UCSD-AML1 (cell line): ENCODE measurements around the gene FYN.
"Not testable (repeated sequence)": the region's sequence is repeated elsewhere in the genome, so short reads cannot be mapped to it uniquely, and the experiment has no call there.

Experiments
- DNase-seq: peaks from one replicate; lab custom pipeline; 2025; ENCODE audit not compliant: unreplicated experiment; lab: John Stamatoyannopoulos, UW

The FYN gene

DNA sequence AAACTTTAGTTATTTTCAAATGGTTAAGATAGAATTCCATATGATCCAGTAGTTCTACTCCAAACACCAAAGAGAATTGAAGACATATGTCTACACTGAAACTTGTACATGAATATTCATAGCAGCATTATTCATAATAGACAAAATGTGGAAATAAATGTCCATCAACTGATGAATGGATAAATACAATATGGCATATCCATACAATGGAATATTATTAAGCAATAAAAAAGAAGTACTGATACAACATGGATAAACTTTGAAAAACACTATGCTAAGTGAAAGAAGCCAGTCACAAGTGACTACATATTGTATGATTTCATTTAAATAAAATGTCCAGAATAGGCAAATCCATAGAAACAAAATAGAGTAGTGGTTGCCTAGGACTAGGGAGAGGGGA, 234.0 kb downstream of the FYN start:
- no peak for DNase-seq

DNA sequence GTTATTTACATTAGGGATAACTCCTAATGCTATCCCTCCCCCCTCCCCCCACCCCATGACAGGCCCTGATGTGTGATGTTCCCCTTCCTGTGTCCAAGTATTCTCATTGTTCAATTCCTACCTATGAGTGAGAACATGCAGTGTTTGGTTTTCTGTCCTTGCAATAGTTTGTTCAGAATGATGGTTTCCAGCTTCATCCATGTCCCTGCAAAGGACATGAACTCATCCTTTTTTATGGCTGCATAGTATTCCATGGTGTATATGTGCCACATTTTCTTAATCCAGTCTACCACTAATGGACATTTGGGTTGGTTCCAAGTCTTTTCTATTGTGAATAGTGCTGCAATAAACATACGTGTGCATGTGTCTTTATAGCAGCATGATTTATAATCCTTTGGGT, 238.3 kb downstream of the FYN start:
- not testable (repeated sequence) for DNase-seq

DNA sequence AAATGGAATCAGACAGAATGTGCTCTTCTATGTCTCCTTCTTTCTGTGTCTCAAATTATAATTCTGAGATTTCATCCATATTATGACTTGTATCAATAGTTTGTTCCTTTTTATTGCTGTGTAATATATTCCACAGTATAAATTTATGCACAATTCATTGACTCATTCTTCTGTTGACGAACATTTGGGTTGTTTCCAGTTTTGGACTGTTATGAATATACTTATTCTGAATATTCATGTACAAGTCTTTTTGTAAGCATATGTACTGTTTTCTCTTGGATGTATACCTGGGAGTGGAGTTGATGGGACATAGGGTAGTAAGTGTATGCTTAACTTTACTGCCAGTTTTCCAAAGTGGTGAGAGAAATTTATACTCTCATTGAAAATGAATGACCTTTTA, 239.4 kb downstream of the FYN start:
- DNase-seq = no peak

DNA sequence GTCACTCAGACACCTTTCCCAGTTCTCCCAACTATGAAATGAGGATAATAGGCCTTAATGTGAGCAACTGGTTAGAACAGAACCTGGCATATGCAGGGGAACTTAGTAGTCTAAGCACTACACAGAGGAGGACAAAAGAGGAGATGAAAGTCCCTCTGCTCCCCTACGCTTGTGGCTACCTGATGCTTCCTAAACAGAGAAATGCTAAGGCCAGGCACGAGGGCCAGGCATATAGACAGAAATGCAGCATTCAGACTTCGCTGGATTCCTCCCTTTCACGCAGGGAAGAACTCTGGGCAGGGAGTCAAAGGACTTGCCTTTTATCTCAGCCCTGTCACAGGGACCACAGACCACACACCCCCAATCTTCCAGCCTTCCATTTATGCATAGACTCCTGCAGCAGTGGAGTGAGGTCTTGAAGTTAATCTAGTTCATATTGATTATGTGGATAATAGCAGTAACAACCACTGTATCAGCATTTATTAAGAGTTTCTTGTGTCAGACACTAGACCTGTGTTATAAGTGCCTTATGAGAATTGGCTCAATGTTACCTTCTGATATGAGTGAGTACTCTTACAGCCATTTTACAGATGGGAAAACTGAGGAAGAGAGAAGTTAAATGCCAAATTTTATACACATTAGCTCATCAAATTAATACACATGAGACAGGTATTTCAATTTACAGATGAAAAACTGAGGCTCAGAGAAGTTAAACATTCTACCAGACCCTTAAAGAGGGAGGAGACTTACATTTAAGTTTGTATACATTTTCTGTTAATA, 240.6 kb downstream of the FYN start:
- no peak for DNase-seq

DNA sequence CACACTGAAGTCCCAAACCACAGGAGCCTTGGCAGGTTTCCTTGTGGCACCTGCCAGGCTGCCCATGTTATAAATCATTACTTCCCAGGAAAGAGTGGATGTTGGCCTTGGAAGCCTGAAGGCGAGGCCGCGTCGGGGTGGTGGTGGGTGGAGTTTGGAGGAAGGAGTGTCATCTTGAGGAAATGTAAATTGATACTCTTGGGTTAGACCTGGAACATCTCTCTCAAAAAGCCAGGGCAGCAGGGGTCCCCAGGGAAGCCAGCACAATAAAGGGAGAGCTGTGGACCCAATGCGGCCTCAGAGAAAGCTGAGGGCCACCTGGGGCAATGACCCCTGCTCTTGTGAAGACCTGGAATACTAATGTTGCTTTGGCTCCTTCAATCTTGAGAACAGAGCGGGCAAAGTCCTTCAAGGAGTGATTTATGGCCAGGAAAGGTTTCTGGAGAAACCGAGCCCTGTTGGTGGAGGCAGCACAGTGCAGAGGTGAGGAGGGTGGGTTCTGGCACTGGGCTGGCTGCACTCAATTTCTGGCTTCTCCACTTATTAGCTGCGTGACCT, 241.3 kb downstream of the FYN start:
- DNase-seq = no peak

DNA sequence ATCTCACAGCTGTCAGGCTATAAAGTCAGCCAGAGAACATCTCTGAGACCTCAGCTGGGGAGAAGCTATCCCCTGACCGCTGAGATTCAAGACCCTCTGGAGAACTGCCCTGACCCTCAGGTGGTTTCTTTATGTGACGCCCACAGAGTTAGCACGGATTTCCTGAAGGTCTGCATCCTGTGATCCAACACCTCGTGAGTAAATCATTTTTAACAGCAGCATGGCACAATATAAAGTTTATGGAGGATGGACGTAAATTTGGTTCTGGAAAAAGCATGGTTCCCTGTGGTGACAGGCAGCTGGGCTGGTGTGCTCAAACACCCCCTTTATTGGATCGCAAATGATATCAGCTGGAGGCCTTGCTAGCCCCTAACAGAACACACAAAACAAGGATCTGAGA, 242.2 kb downstream of the FYN start:
- DNase-seq = no peak

DNA sequence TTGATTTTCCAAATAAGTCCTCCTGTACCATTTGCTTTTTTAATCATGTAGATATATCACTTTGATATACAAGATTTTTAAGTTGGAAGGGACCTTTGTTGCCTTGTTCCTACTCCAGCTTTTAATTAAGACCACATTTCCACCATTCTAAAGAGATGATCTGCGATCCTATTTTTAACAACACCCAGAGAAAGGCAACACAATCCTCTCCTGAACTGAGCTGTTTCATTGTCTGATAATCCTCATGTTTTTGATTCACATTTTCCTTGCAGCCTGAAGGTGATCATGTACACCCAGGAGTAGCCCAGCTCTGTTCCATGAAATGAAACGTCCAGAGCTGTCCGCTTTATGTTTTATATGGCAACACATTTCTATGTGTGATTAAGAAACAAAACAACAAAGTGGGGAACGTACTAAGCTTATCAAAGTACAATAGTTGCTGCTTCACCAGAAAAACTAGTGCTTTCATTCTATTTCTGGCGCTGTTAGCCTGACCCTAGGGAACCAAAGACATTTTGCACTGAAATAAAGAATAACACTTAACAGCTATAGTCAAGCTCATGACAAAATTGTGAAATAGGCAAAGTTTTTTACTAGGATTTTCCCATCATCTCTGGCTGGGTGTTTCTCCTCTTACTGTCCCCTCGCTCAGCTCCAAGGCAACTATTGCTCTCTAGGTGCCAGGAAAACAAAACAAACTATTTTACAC, 245.0 kb downstream of the FYN start:
- DNase-seq = no peak

DNA sequence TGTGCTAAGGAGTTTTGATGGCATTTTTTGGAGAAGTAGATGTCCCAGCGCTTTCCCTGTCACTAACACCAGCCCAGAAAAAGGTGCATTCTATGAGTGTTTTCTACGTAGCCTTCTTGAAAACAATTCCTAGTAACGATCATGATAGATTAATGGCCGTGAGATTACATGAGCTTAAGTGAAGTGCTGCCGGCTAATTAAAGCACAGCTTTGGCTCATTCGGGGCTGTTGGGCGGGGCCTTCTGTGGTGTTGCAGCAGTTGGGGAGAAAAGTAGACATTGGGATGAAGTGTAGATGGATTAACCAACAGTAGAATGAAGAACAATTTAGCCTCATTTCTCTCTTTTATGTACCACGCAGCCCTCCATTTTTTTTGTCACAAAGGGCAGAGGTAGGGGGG, 246.8 kb downstream of the FYN start:
- DNase-seq = no peak

DNA sequence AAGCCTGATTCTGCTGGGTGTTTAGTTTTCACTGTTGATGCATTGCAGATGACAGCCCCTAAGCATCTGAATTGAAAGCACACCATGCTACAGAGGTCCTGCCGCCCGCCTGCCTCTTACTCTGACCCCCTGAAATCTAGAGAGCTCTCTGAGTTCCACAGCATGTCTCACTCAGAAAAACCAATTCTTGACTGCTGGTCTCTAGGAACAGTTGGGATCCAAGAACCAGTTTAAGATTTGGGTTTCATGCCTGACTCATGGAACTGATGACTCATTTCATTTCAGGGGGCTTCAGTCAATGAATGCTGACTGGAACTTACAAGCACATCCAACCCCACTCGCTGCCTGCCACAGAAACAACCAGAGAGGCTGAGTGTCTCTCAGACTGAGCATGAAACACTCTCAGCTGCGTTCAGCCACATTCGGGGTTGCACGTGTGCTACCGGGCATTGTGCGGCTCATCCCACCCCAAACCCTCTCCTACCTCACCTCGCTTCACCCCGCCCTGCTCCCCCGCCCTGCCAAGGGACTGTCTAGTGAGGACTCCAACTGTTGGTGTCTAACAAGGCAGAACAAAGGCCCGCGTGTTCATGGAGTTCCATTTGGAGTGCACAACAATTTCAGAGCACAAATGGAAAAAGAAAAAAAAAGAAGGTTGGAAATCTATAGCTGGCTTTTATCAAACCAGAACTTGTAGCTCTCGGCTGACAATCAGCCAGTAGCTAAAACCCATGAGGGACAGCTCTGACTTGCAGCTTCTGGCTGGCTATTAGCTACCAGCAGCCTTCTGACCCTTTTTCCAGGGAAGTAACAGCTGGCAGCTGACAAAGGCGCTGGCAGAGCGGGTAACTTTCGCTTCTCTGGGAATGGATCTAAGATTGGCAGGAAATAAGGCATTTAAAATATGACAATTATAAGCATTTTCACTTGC, 247.5 kb downstream of the FYN start:
- DNase-seq = no peak

DNA sequence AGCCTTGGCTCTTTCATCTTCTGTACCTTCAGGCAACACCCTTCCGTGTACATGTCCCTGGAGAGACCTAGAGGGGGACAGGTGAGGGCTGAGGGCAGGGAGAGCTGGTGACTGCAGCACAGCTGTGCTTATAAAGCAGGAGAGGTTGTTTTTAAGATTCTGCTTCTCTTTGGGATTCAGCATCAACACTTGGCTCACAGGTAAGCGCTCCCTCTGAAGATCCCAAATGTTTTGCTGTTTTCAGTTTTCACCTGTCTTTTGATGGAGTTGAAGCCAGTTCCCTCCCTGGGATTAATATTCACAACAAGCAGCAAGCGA, 248.2 kb downstream of the FYN start:
- no peak for DNase-seq

DNA sequence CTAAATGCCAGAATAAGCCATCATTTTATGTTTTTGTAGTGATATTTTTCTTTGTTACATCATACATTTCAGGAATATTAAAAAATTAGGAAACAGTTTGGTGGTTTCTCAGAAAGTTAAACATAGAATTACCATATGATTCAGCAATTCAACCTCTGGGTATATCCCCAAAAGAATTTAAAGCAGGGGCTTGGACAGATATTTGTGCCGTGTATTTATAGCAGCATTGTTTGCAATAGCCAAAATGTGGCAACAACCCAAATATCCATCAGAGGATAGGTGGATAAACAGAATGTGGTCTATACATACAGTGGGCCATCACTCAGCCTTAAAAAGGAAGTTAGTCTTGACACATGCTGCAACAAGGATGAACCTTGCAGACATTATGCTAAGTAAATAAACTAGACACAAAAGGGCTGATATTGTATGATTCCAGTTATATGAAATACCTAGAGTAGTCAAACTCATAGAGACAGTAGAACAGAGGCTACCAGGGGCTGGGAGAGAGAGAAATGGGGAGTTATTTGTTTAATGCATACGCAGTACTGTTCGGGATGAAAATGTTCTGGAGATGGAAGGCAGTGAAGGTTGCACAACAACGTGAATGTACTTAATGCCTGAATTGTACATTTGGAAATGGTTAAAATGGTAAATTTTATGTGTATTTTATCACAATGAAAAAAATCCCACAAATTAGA, 248.7 kb downstream of the FYN start:
- no peak for DNase-seq

DNA sequence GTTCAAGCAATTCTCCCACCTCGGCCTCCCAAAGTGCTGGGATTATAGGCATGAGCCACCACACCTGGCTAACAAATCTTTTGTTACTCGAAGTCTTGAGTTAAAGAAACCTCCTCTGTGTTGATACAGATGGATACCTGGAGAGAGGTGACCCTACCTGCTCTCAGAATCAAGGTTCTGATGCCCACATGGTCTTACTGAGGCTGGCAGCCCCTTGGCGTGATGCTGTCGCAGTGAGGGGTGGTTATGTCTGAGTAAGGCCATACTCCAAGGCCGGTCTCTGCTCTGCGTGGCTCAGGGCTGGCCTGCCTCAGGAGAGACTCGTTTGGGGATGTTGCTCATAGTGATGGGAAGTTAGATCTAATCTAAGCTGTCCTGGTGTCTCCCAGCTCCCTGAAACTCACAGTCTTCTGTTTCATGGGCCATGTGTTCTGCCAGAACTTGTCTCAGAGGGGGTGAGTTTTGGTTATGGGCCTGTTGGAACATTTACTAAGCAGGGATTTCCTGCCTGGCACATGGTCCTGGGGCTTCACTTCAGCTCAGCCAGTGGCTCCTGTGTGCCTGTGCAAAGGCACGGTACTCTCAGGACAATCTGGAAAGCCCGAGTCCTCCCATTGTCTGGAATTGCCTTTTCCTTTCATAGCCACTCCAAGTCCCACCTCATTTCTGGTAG, 250.1 kb downstream of the FYN start:
- no peak for DNase-seq

DNA sequence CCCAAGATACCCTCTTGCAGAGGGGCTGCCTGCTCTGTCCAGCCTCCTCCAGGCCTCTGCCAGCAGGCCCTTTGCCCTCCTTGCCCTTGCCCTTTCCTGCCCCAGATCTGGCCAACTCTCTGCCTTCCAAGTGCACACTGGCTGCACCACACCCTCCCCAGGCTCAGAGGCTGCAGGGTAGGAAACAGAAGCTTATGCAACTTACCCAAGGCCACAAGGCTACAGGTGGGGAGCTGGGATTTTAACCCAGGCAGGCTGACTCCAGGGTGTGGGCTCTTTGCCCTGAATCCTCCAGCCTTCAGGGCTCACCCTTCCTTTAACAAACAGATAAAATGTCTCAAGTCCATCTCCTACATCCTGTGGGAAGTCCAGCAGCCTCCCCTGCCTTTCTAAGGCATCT, 253.1 kb downstream of the FYN start:
- DNase-seq = no peak

DNA sequence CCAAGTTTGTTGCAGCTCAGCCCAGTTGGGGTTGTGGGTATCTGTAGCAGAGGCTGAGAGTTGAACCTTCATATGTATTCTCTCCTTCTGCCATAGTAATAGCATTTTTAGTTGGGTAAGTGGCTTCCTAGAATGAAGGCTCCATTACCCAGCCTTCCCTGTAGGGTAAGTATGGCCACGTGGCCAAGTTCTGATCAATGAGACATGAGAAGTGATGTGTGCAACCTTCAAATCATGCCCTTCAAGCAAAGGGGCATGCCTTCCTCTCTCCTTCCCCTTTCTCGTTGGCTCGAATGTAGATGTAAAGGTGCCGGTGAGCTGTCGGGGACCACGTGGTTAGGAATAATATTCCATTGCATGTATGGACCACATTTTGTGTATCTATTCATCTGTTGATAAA, 254.8 kb downstream of the FYN start:
- DNase-seq = no peak

DNA sequence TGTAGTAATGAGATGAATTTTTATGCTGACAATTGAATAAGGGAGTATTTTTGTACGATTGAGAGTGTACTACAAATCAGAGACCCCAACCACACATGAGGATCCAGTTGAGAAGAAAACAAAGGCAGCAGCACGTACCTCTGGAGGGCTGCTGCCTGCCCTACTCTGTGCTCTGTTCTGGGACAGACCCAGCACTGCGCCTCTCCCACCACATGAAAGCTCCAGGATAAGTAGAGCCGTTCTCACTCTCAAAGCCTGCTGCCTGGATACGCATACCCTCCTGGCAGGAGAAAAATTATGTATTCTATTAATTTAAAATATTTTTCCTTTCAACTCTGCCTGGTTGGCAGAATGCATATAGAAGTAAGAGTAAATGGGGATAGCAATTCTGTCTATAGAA, 256.1 kb downstream of the FYN start:
- no peak for DNase-seq

DNA sequence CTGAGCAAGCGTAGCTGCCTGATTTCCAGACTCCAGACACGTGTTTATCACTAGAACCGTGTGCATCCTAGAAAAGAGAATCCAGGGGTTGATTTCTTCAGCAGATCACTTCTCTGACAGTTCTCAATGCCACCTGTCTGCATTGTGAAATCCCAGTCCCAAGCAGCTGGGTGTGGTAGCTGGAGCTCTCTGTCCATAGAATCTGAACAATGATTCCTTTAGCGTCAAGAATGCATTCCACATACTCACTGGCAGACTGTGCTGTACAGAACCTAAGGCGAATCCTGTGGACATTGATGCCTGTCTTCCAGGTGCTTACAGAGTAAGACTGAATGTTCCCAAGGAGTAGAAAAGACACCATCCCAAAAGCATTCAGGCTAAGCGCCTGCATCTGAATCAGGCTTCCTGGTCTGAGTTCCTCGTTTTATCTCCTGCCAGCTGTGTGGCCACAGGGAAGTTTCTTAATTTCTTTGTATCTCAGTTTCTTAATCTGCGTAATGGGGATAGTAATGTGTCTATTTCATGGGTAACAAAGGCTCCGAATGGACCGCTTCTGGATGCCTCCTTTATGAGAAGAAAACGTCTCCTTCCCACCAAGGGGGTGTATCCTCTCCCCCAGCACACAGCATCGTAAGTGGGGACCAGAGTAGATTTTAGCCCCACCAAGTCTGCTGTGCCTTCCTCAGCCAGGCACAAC, 257.2 kb downstream of the FYN start:
- no peak for DNase-seq

DNA sequence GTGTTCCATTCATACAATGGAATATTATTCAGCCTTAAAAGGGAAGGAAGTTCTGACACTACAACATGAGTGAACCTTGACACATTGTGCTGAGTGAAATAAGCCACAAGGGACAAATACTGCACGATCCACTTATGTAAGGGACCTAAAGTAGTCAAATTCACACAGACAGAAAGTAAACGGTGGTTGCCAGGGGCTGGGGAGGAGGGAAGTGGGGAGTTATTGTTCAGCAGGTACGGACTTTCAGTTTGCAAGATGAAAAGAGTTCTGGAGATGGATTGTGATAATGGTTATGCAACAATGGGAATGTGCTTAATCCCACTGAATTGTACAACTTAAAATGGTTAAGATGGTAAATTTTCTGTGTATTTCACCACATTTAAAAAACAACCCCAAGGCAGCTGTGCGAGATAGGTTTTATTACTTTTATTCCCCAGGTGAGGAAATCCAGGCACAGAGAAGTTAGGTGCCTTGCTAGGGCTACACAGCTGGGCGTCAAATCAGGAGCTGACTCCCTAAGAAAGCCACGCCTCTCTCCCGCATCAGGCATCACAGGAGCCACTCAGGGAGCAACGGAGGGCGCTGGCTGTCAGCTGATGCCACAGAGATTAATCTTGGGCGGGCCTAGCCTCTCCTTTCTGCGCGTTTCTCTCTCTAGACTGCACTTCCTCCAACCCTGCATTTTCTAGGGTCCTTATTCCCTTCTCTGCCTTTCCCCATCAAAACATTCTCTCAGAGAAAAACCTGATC, 258.2 kb downstream of the FYN start:
- DNase-seq = no peak

DNA sequence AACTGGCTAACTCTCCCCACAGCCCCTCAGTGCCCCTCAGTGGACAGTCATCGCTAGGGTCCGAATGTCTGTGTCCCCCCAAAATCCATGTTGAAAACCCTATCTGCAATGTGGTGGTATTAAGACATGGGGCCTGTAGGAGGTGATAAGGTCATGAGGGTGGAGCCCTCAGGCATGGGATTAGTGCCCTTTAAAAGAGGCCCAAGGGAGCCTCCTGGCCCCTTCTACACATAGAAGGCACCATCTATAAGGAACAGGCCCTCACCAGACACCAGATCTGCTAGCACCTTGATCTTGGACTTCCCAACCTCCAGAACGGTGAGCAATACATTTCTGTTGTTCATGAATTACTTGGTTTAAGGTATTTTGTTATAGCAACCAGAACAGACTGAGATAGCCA, 260.9 kb downstream of the FYN start:
- DNase-seq = no peak

DNA sequence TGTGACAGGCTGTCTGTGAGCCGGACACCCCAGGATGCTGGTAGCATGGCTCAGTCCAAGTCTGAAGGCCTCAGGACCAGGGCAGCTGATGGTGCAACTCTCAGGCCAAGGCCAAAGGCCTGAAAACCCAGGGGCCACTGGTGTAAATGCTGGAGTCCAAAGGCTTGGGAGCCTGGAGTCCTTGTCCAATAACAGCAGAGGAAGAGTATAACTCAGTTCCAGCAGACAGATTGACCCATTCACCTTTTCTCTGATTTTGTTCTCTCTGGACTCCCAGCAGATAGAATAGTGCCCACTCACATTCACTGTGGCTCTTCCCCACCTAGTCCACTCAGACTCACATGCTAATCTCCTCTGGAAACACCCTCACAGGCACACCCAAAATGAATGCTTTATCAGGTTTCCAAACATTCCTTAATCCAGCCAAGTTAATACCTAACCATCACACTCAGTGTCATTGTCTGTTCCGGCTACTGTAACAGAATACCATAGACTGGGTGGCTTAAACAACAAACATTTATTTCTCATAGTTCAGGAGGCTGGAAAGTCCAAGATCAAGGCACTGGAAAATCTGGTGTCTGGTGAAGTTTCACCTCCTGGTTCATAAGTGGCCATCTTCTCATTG, 262.6 kb downstream of the FYN start:
- DNase-seq = no peak
